ENCODE data around the gene ARHGAP25. TPM values are rescaled to one million over a fixed set of nuclear protein-coding genes. Genes with fewer than 3 reads are reported as not detected.

Gene ARHGAP25
- total RNA-seq, 1 donor from 2014 or later, result 1.1 TPM

GRCh38 chr2:68771211-68771751 lies 36.7 kb downstream of the ARHGAP25 start:
- Mint-ChIP-seq H3K36me3 (no peaks in the 10 kb centered on the region), H3K9me3 (no peaks in the 10 kb centered on the region), H3K27ac (no peak overlapping the region), H3K4me3 (no peak overlapping the region), H3K4me1 (ENCODE audit: unreplicated experiment) (peaks cover 21% of the 10 kb centered on the region), H3K27me3 (no peaks in the 10 kb centered on the region)
- DNase-seq (ENCODE audit: extremely low spot score, unreplicated experiment), result no peak
- TF ChIP-seq CTCF (conservative IDR thresholded peaks at IDR 0.05), result no peak

GRCh38 chr2:68772109-68772508 lies 37.5 kb downstream of the ARHGAP25 start:
- Mint-ChIP-seq H3K9me3 (no peaks in the 10 kb centered on the region), H3K27me3 (no peaks in the 10 kb centered on the region), H3K27ac (no peak overlapping the region), H3K36me3 (no peaks in the 10 kb centered on the region), H3K4me3 (no peak overlapping the region), H3K4me1 (ENCODE audit: unreplicated experiment) (peaks cover 14% of the 10 kb centered on the region)
- no peak for DNase-seq (ENCODE audit: extremely low spot score, unreplicated experiment)
- no peak for TF ChIP-seq CTCF (conservative IDR thresholded peaks at IDR 0.05)

- TF ChIP-seq CTCF (conservative IDR thresholded peaks at IDR 0.05), result no peak
- DNase-seq (ENCODE audit: extremely low spot score, unreplicated experiment), result no peak
- Mint-ChIP-seq H3K27ac (no peak overlapping the region), H3K36me3 (no peaks in the 10 kb centered on the region), H3K4me3 (no peak overlapping the region), H3K4me1 (ENCODE audit: unreplicated experiment) (peaks cover 9% of the 10 kb centered on the region), H3K27me3 (peaks cover 1% of the 10 kb centered on the region), H3K9me3 (no peaks in the 10 kb centered on the region)
Observed at GRCh38 chr2:68774569-68775271, 40.1 kb downstream of the ARHGAP25 start.

- Mint-ChIP-seq H3K9me3 (no peaks in the 10 kb centered on the region), H3K4me1 (ENCODE audit: unreplicated experiment) (peaks cover 3% of the 10 kb centered on the region), H3K27me3 (peaks cover 3% of the 10 kb centered on the region), H3K27ac (no peak overlapping the region), H3K36me3 (no peaks in the 10 kb centered on the region), H3K4me3 (no peak overlapping the region)
- no peak for DNase-seq (ENCODE audit: extremely low spot score, unreplicated experiment)
- no peak for TF ChIP-seq CTCF (conservative IDR thresholded peaks at IDR 0.05)
Observed at GRCh38 chr2:68775272-68775842, 40.7 kb downstream of the ARHGAP25 start.

GRCh38 chr2:68776124-68776523 lies 41.5 kb downstream of the ARHGAP25 start:
- peaks cover 3% of the 10 kb centered on the region for H3K27me3 Mint-ChIP-seq
- DNase-seq (ENCODE audit: extremely low spot score, unreplicated experiment), result no peak
- H3K4me3 Mint-ChIP-seq, result no peak overlapping the region
- H3K4me1 Mint-ChIP-seq (ENCODE audit: unreplicated experiment), result peaks cover 2% of the 10 kb centered on the region
- no peaks in the 10 kb centered on the region for H3K9me3 Mint-ChIP-seq
- no peak overlapping the region for H3K27ac Mint-ChIP-seq
- no peak for TF ChIP-seq CTCF (conservative IDR thresholded peaks at IDR 0.05)
- H3K36me3 Mint-ChIP-seq, result no peaks in the 10 kb centered on the region
